Measurements from ENCODE around the gene PPP2R2C.

The PPP2R2C gene

DNA sequence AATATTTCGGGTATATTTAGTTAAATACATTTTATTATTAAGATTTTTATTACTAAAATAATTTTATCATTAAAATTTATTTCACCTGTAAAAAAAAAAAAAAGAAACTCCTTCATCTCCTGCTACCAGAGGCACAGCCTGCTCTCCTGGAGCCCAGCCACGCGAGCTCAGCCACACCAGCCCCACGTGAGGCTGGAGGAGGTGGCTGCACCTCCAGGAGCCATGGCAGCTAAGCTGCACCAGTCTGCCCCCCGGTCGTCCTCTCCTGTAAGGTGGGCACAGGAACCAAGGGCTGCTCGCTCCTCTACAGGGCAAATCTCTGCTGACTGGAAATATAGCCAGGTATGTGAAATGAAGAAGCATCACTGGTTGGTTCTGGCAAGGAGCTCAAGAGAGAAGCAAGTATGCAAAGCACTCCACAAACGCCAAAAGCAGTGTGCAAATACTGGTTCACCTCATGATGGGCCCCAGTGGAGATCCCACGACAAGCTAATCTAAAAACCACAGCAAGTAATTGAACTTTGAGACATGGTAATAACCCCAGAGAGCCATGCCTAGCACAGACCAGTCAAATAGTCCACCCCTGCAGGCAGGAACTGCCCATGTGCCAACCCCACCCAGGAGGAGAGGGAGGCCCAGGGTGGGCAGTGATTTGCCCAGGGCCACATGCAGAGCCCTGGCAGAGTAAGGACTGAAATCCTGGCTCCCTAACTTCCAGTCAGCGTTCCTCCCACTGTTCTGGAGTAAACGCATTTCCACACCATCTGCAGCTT, 112.7 kb downstream of the PPP2R2C start:
- DNase-seq = no peak

DNA sequence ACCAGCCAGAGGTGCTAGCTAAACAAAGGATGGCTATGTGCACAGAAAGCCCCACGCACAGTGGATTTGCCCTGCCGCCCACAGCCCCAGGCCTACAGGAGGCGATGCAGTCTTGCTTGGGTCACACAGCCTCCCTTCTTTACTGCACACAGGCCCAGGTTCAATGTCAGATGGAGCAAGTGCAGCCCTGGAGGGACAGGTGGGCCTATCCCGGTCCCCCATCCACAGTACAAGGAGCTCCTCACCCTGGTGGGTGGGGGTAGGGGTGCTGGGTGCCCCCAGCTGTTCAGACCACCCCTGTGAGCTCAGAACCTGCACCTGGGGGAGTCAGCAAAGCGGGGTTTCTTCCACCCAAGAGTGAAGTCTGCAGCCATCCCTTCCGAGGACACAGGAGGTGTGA, 114.9 kb downstream of the PPP2R2C start:
- DNase-seq = no peak

DNA sequence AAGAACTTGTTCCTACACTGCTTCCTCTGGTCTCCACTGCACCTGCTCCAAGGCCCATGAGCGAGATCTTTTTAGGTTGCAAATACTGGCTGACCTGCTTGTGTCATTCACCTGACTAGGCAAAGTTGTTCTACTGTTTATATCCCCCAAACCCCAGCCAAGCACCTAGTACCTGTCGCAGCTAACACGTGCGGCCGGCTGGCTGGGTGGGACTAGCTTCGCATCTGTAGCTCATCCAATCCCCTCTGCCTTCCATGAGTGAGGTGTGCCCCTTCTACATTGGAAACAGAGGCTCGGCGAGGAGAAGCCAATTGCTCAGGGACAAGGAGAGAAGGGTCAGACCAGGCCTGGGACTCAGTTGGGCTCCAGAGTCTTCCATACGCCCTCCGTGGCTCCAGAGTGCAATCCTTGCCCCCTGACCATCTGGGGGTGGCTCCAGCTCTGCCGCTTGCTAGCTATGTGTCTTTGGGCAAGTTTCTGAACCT, 116.3 kb downstream of the PPP2R2C start:
- DNase-seq = no peak

DNA sequence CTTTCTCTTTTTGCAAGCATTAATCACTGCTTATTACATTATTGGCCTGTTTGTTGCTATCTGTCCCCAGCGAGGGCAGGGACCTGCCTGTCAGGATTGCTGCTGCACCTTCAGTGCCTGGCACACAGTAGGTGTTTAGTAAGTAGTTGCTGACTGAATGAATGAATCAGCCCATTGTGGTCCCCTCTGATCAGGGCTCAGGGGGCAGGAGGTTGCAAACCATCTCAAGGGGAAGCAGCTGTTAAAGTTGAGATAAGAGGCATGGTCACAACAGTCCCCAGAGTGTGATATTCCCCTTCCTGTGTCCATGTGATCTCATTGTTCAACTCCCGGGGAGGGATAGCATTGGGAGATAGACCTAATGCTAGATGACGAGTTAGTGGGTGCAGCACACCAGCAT, 117.4 kb downstream of the PPP2R2C start:
- no peak for DNase-seq

DNA sequence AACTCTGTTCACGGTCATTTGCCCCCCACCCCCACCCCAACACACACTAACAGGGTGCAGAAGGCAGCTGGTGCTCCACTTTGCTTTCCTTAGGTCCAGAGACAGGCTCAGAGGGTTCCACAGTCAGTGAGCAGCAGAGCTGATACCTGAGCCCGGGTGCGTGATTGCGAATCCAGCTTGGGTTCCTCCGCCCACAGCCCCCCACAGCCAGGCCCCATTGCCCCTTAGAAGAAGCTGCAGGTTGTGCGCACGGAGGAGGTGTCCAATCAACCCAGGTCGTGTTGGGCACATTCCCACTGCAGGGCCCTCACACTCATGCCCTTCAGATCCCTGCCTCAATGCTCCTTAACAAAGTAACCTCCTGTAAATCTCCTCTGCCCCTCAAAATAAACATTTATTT, 117.8 kb downstream of the PPP2R2C start:
- DNase-seq = no peak

DNA sequence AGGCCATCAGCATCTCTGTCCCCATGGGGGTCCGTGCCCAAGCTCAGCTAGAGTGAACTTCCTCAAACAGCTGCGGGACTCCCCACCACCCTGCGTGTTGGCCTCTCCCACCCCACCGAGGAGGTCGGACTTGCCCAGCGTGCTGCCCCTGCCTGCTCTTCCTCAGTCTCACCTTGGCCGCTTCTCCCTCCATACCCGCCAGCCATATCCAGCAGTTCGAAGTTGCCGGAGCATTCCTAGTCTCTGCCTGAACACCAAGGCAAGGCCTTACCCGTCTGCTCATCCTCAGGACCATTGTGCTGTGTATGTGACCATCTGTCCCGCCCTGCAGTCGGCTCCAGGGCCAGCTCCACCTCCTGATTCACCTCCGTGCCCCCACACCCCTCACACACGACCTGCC, 118.3 kb downstream of the PPP2R2C start:
- peak; percentile 50 for DNase-seq

DNA sequence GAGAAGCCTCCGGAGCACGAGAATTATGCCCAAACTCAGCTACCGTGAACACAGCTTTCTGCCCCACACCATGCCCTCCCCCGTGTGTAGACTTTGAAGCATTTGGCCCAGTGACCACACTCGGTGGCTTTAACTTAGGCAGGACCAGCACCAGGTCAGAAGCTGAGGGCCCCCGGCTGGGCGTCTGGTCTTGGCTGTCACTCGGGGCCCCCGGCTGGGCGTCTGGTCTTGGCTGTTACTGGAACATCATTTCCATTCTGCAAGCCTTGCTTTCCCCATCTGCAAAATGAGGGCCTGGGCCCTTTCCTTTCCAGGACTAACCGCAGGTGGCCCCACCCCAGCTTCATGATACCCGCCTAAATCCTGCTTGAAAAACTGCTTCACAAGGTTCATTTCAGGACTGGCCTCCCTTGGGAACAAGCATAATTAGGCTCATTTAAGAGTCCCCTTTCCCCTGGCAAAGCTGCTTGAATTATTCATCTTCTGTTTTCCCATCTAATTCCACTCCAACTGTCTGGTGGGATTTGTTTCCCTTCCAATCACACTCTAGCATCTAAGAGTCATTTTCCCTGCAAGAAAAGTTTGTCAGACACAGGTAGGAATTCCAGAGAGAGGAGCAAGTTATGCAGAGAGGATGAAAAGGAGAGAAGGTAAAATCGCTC, 120.3 kb downstream of the PPP2R2C start:
- DNase-seq = peak; percentile 56

DNA sequence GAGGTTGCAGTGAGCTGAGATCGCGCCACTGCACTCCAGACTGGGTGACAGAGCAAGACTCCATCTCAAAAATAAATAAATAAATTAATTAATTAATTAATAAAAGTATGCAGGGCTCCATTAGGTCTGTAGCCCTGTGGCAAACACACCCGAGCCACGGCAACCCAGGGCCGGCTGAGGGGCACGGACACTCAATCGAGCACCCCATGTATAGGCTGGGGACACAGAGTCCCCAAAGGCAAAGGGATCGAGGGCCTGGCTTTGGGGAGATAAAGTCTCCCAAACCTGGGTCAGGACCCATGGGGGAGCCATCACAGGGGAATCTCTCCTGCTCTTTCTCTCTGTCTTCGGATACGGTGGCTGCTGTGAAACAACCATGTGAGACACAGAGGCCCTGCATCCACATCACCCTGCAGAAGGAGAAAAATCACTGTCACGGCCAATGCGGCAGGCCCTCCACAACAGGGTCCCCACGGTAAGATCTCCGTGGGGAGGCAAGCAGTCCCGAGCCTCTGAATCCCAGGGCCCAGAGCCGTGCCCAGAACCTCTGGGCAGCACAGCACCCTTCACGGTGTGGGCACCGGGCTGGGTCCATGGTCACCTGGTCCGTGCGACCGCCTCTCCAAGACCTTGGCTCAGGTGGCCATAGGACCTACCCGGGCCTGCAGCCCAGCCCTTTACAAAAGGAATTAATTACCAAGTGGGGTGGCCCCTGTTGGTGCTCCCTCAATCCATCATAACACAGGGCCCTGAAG, 121.0 kb downstream of the PPP2R2C start:
- no peak for DNase-seq

DNA sequence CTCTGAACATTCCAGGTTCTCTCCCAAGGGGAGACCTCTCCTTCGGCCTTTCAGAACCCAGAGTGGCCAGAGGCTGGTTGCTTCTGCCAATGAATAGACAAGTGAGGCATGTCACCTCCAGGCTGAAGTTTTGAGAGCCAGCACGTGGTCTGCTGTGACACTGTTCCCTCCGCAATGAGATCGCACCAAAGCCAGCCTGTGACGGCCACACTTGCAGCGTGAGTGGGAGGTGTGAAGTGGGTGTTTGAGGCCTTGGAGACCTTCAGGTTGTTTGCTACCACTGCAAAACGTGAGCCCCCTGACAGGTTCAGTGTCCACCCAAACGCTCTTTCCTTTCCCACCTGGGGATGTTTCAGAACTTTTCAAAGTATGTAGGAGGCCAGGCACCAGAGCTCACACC, 121.8 kb downstream of the PPP2R2C start:
- no peak for DNase-seq

DNA sequence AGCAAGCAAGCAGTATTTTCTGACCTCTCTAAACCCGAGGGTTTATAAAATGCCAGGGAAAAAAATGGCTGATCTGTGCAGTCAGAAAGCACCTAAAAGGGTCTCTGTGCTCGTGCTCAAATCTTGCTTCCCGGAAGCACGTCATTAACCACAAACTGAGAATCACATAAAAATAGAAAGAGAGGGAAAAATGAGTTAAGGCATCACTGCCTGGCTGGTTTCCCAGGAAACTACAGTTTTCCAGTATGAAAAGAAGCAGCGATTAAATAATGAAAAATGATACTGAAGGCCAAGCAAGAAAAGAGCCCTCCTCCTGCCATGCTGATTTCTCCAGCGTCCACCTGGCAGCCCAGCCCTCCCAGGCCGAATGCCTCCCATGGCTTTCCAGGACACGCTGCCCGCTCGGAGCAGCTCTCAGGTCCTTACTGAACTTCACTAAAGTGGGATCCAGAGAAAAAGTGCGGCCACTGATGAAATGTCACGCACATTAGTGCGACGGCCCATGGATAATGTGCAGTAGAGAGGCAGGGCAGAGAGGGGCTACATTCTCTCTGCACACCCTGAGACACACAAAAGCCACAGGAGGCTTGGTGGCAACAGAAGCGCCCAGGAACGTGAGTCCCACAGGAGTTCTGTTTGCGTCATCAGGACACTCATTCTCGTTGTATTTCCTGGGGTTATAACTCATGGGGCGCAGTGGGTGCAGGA, 122.4 kb downstream of the PPP2R2C start:
- DNase-seq = no peak

DNA sequence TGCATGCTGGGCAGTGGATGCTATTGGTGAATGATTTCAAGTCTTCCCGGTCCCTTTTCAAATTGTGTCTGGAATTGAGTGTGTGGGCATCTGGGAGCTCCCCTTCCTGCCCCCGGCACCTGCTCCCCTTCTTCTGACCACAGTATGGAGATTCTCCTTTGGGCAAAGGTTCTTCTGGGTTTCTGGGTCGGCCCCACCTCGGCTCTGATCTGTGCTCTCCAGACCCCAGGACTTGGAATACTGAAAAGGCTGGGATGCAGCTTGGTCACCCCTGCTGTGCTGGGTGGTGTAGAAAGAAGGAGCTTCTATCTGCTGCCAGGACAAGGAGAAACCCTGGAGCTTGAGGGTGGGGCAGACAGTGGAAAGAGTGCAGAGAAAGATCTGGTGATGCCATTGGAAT, 124.0 kb downstream of the PPP2R2C start:
- no peak for DNase-seq

DNA sequence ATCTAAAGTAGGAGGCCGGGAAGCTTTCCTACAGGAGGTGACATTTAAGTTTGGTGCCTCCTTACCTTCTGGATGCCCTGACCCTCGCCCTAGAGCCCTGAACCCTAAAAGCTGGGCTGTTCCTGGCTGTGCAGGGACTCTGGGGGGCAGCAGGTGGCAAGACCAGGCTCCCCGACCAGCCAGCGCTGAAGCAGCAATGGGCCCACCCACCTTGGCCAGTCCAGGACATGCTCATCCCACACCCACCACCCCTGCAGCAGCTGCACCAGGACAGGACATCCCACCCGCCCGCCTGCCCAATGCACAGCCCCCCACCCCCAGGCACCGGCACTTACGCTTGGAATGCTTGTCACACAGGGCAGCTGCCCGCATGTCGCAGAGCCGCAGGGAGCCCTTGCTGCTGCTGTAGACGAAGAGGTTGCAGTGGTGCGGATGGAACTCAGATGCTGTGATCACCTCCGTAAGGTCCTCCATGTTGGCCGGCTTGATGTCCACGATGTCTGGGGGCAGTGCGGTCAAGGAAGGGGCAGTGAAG, 124.8 kb downstream of the PPP2R2C start:
- DNase-seq = no peak

DNA sequence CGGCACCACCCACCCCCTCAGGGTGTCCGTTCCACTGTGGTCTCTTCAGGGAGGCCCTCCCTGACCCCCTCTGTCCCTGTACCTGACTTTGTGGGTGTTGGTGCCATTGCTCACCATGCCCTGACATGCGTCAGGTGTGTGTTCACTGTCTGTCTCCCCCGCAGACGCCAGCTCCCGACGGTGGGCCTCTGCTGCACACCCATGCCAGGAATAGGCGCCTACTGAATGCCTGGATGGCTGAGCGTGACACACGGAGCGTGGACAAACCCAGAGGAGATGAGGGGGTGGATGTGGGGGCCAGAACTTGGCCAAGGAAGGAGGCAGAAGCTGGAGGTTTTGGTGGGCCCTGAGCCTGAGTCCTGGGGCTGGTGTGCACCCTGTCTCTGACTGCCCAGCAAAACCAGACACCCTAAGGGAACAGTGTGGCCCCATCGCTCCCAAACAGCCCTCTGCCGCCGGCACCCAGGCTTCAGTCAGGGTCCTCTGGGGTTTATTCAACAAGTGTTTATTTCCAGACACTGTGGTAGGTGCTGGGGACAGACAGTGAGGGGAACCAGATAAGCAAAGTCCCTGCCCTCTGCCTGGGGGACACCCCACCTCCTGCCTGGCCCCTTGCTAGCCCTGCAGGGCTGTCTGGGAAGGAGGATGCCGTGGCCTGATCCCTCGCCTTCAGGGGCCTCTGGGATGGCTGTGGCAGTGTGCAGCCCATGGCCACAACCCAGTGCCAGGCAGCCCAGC, 125.9 kb downstream of the PPP2R2C start:
- DNase-seq = no peak

DNA sequence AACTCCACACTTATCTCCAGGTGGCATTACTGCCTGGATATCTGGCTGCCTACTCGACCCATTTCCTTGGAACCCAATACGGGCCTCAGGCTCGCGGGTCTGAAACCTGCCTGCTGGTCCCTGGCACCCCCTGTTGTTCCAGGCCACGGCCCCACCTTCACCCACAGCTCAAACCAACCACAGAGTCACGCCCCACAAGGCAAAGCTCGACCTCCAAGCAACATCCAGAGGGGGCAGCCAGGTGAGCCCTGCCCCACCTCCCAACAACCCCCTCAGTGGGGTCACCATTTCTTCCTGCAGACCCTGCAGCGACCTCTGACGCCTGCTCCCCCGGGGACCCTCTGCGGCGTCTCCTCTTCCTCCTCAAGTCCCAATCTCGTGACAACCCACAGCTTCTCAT, 126.5 kb downstream of the PPP2R2C start:
- DNase-seq = no peak

DNA sequence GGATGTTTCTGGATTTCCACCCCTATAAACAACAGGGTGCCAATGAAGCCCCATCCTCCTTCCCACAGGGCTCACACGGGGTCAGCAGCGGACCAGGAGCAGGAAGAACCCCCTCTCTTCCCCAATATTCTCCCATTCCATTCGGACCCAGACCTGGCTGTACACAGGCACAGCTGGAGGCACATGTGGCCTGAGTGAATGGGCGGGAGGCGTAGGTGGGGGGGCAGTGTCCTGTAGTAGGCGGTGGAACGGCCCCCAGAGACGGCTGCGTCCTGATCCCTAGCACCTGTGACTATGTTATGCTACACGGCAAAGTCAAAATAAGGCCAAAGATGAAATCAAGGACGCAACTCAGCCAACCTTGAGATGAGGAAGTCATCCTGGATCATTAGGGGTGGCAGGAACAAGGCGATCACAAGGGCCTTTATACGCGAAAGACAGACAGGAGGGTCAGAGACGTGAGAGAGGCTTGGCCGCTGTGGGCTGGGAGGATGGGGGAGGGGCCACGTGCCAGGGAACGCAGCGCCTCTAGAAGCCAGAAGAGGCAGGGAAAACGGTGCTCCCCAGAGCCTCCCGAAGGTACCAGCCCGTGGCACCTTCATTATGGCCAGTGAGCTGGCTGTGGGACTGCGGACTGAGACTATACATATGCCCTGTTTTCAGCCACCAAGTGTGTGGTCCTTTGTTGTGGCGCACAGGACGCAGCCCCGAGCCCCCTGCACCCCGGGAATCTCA, 127.2 kb downstream of the PPP2R2C start:
- no peak for DNase-seq

DNA sequence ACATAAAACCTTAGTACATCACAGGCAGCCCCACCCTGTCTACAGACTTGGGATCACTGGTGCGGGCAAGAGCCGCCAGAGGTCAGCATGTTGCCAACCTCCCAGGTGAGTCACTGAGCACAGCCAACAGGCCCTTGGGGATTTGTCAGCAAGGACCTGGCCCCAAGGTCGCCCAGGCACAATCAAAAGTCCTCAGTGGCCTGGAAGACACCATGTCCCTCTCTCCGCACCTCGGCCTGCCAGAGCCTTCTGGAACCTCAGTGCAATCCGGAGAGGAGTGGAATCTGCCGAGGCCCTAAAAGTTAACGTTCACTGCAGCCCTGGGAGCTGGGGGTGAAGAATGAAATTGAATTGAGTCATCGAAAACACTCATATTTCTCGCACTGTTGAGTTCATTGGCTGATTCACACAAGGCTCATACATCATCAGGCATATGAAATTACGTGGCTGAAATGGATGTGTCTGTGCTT, 128.4 kb downstream of the PPP2R2C start:
- DNase-seq = no peak

DNA sequence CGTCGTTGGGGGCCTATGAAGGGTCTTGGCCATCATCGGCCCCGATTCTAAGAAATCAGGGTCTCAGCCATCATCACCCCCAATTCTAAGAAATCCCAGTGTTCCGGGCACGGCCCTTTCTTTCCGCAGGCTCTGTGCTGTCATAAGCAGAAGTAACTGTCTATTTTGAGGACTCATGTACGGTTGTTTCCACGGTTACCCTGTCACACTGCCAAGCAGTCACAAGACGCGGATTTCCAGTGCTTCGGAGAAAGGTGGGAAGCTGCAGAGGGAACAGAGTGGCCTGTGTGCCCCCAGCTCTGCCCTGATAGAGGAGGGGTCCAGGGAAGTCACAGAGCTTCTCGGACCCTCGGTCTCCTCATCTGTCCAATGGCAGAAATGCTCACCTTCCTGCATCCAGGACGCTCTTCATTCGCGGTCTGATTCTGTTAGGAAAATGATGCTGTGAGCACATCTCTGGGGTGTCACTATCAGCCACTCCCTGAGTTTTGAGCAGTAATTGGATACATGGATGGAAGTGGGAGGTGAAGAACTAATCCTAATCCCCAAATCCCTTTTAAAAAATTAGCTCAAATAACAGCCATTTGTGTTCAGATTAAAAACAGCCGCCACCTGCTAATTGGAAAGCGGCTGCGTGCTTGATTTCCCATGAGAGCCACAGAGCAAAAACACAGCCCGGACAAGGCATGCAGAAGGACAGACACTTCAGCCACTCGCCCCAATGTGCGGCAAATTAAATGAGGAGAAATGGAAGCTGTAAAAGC, 129.7 kb downstream of the PPP2R2C start:
- peak; percentile 57 for DNase-seq

DNA sequence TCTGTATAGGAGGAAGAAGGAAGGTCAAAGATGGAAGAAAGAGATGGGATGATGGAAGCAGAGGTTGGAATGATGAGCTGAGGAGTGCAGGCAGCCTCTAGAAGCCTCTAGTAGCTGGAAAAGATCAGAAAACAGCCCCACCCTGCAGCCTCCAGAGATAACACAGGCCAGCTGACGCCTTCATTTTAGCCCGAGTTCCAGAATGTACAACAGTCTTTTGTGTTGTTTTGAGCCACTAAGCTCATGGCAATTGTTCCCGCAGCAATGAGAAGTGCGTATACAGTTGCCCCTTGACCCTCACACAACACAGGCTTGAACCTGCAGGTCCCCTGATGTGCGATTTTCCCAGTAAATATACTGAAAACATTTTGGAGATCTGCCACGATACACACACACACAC, 130.7 kb downstream of the PPP2R2C start:
- no peak for DNase-seq

DNA sequence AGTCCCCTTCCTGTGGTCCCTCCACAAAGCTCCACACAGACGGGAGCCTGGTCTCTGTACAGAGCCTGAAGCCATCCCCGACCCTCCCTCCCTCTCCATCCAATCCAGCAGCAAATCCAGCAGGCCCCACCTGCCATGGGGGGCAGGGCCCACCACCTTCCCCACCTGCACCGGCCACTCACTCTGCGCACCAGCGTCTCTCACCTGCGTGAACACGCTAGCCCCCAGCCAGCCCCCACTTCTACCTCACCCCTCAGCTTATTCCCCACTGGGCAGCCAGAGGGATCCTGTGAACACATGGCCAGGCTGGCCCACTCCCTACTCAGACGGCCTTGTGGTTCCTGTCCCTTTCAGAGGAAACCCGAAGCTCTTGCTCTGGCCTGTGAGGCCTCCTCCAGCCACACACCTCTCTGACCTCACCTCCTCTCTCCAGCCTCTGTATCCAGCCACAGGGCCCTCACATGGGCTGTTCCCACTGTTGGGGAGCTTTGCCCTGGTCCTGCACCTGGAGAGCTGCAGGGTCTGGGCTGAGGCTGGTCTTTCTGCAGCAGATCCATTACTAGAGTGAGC, 131.9 kb downstream of the PPP2R2C start:
- DNase-seq = no peak

DNA sequence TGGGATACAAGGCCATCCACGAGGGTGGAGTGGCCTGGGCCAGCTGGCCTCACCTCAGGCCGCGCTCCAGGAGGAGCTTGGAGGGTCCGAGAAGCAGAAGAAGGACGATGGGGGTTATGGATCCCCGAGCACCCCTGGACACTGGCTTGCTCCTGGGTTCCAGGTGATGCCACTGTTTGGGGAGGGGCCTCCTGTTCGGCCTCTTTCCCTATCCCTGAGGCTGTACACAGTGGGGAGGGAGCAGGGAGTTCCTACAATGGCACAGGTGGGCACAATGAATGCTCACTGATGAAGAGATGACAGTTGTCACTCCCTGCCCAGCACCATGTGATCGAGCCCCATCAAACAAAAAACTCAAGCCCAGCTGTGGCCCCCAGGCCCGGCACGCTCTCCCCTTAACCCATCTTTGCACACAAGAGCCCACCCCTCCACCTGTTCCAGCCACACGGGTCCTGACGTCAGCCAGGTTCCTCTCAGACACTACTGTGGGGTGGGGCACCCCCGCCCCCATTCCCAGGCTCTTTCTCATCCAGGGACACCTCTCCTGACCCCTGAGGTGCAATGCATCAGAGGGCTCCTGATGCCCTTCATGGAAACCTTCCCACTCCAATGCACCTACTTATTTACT, 132.5 kb downstream of the PPP2R2C start:
- no peak for DNase-seq

Measured in NCI-H1694 (cell line).